Measurements from ENCODE around the gene SHROOM3. TPM values are rescaled to one million over a fixed set of nuclear protein-coding genes. Genes with fewer than 3 reads are reported as not detected.

Gene SHROOM3
- total RNA-seq, 4 donors from 2014 or later: 20.3 to 50.9 (median 34.9) TPM

DNA sequence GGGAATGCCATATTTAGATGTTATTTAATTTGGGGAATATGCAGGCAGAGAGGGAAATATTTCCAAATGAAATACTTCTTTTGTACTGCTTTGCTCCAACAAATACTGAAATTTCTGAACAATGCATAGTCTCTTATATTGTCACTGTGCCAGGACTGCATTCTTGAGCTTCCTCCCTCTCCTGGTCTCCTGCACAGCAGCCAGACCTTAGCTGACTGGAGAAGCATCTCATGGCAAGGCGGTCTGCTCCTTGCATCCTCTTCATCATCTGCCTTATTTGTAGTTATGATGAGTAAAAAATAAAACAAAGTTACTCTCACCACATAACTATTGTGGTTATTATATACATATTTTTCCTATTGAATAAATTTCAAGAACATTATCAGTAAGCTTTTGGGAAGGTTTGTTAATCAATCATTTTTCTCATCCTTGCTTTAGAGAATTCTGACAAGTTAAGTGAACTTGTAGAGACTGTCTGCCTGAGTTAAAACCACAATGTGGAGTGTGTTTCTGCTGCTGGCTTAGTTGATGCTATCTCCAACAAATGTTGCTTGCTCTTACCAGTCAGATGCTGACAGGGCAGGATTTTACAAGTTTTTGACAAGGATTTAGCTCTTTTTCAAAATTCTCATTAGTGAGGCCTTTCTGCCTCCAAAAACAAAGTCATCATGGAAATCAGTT is 309.4 kb downstream of the SHROOM3 start:
- WGBS, 2 donors: 75% methylated on average over 1 of the region's 1 CpG
- H3K4me1 ChIP-seq: peaks cover 0 to 3% (median 0%) of the 10 kb centered on the region in 3 donors
- H3K4me3 ChIP-seq: peak overlapping the region in 1 of 4 donors; percentile 40
- peaks cover 0 to 31% (median 0%) of the 10 kb centered on the region in 3 donors for H3K36me3 ChIP-seq
- H3K9me3 ChIP-seq: no peaks in the 10 kb centered on the region
- TF ChIP-seq, protein P1, sequence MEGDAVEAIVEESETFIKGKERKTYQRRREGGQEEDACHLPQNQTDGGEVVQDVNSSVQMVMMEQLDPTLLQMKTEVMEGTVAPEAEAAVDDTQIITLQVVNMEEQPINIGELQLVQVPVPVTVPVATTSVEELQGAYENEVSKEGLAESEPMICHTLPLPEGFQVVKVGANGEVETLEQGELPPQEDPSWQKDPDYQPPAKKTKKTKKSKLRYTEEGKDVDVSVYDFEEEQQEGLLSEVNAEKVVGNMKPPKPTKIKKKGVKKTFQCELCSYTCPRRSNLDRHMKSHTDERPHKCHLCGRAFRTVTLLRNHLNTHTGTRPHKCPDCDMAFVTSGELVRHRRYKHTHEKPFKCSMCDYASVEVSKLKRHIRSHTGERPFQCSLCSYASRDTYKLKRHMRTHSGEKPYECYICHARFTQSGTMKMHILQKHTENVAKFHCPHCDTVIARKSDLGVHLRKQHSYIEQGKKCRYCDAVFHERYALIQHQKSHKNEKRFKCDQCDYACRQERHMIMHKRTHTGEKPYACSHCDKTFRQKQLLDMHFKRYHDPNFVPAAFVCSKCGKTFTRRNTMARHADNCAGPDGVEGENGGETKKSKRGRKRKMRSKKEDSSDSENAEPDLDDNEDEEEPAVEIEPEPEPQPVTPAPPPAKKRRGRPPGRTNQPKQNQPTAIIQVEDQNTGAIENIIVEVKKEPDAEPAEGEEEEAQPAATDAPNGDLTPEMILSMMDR (IDR thresholded peaks at IDR 0.05): no peak
- TF ChIP-seq POLR2A (IDR thresholded peaks at IDR 0.05): no peak
- no peaks in the 10 kb centered on the region for H3K27me3 ChIP-seq
- DNase-seq: no peak
- intact Hi-C loops (cut with DNase I): no loop called here
- peak overlapping the region in 3 of 4 donors; percentile 61 to 88 (median 63) for H3K27ac ChIP-seq

DNA sequence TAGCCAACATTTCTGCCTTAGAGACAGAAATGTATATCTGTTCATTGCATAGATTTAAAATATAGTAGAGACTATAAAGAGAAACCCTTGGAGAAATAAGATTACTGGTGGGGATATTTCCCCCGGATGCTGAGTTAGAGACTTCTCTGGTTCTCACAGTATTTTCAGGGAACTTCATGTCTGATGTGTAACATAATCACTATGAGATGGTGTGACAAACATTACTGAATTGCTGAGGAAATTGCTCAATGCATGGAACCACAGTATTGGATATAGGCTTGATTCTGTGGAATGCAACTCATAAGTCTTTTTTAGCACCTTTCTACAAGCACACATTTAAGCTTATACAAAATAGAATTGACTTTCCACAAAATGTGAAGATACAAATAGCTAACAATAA is 310.2 kb downstream of the SHROOM3 start:
- H3K4me3 ChIP-seq: no peak overlapping the region
- H3K27ac ChIP-seq: peak overlapping the region in 1 of 4 donors; percentile 63
- WGBS, 2 donors: 69 to 79% methylated on average over 1 of the region's 1 CpG
- DNase-seq: no peak
- no peaks in the 10 kb centered on the region for H3K27me3 ChIP-seq
- intact Hi-C loops (cut with DNase I): no loop called here
- H3K36me3 ChIP-seq: peaks cover 0 to 22% (median 0%) of the 10 kb centered on the region in 3 donors
- no peaks in the 10 kb centered on the region for H3K9me3 ChIP-seq
- TF ChIP-seq, protein P1 (IDR thresholded peaks at IDR 0.05): no peak
- no peak for TF ChIP-seq POLR2A (IDR thresholded peaks at IDR 0.05)
- H3K4me1 ChIP-seq: no peaks in the 10 kb centered on the region

DNA sequence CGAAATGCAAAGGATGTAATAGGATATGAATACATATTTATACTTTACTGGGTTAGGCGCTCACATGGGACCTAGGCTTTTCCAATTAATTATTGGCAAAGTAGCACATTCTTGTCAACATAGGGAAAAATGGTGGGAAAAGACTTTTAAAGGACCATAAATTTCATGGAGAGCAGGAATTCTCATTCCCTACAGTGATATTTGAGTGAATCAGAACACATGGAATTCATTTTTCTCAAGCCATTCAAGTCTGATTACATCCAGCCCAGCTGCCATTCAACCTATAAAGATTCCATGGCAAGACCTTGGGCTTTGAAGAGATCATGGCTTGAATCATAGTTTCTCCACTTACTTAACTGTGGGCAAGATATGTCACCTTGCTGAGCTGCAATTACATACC is 312.5 kb downstream of the SHROOM3 start:
- DNase-seq: no peak

DNA sequence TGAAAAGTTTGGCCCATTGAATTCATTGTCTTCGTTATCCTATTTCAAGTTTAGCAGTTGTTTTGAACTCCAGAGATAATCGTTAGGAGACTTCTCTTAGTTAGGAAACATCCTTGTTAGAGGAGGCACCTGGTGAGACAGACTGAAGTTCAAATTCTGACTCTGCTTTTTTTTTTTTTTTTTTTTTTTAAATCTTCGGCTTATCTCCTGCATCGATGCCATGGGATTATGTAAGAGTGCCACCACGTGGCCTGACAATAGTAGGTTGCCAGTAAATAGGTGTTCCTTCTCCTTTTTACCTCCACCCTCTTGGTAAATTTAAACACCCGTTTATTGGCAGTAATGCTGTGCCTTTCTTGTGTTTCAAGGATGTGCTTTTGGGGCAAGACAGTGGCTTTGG is 313.6 kb downstream of the SHROOM3 start:
- Histone ChIP-seq H3K36me3 (no peaks in the 10 kb centered on the region), H3K27me3 (no peaks in the 10 kb centered on the region), H3K9me3 (no peaks in the 10 kb centered on the region), H3K27ac (no peak overlapping the region), H3K4me3 (no peak overlapping the region), H3K4me1 (peaks cover 0 to 10% (median 2%) of the 10 kb centered on the region in 3 donors)
- no peak for DNase-seq
- 18 to 32% methylated on average over 6 of the region's 6 CpGs for WGBS, 2 donors
- intact Hi-C loops (cut with DNase I): no loop called here
- TF ChIP-seq POLR2A (IDR thresholded peaks at IDR 0.05): no peak
- TF ChIP-seq, protein P1 (IDR thresholded peaks at IDR 0.05): peak in 2 of 6 experiments; percentile 17 to 37

More for the DNA sequence above, 312.5 kb downstream of the SHROOM3 start:
- peaks cover 0 to 4% (median 0%) of the 10 kb centered on the region in 3 donors for H3K36me3 ChIP-seq
- H3K4me3 ChIP-seq: no peak overlapping the region
- 68 to 81% methylated on average over 2 of the region's 2 CpGs for WGBS, 2 donors
- H3K9me3 ChIP-seq: no peaks in the 10 kb centered on the region
- intact Hi-C loops (cut with DNase I): no loop called here
- no peaks in the 10 kb centered on the region for H3K4me1 ChIP-seq
- H3K27ac ChIP-seq: no peak overlapping the region
- H3K27me3 ChIP-seq: no peaks in the 10 kb centered on the region
- TF ChIP-seq, protein P1 (IDR thresholded peaks at IDR 0.05): no peak
- no peak for TF ChIP-seq POLR2A (IDR thresholded peaks at IDR 0.05)

DNA sequence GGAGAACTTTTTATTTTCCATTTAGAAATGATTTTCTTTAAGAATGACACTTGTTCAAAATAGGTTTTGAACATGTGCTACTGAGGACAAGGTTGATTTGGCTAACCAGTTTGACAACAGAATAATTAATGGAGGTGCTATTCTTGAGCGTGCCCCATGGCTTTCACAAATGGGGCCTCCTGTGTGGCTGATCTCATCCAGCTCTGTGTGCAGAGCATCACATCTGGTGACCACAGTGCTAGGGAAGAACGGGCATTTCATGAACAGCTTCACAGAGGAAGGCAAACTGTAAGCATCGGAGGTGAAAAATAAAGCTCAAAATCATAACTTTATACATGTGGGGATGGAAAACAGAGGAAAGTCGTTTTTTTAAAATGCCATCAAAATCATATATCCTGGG is 314.3 kb downstream of the SHROOM3 start:
- Histone ChIP-seq H3K27ac (no peak overlapping the region), H3K36me3 (peaks cover 0 to 3% (median 0%) of the 10 kb centered on the region in 3 donors), H3K4me1 (peaks cover 0 to 17% (median 9%) of the 10 kb centered on the region in 3 donors), H3K27me3 (no peaks in the 10 kb centered on the region), H3K4me3 (no peak overlapping the region), H3K9me3 (no peaks in the 10 kb centered on the region)
- 73% methylated on average over 4 of the region's 4 CpGs for WGBS, 2 donors
- DNase-seq: no peak
- intact Hi-C loops (cut with DNase I): no loop called here
- TF ChIP-seq, protein P1 (IDR thresholded peaks at IDR 0.05): no peak
- TF ChIP-seq POLR2A (IDR thresholded peaks at IDR 0.05): no peak
